ENCODE results near the gene THAP2. TPM values are rescaled to one million over a fixed set of nuclear protein-coding genes. Genes with fewer than 3 reads are reported as not detected.

Gene THAP2
- total RNA-seq, result 1 to 10 TPM; 5.4 to 6.2 TPM

GRCh38 chr12:71663561-71664410 is at the start of gene THAP2, which contains the start of gene ZFC3H1:
THAP2 (plus strand) TSS chr12:71664301; CDS start chr12:71664510, 209 bp downstream.
ZFC3H1 (minus strand) TSS chr12:71663848; CDS start chr12:71663610, 238 bp downstream.

GRCh38 chr12:71685914-71686657 is 22.0 kb downstream of the THAP2 start, which contains the start of gene TMEM19:
TMEM19 (plus strand) TSS chr12:71686082; CDS start chr12:71686681, 599 bp downstream.

Other genes with a start within 250 kb of the THAP2 start
- gene LGR5, start 224.5 kb upstream of the THAP2 start, total RNA-seq, result not detected
- 10 to 100 TPM; 65.5 to 74.5 TPM for gene ZFC3H1, start 453 bp upstream of the THAP2 start, total RNA-seq
- gene TMEM19, start 21.8 kb downstream of the THAP2 start, total RNA-seq, result 10 to 100 TPM; 17.4 to 22.8 TPM
- 10 to 100 TPM; 60.7 to 63.7 TPM for gene RAB21, start 90.6 kb downstream of the THAP2 start, total RNA-seq
- 10 to 100 TPM; 56.2 to 59.3 TPM for gene TBC1D15, start 175.5 kb downstream of the THAP2 start, total RNA-seq